Endothelial cell of umbilical vein (primary cell): ENCODE results near the gene KIAA1217. TPM values are rescaled to one million over a fixed set of nuclear protein-coding genes. Genes with fewer than 3 reads are reported as not detected.

Experiments used
- BruUV-seq: library from RNA; stranded (reverse); fragments of 400-500 nt; replicated peaks from 2 replicates; lab custom pipeline; 2021; lab: Mats Ljungman, UMichigan
- CTCF ChIA-PET: fragments of 300-600, 350-600 bp; sonication (Branson Sonifier 250); formaldehyde crosslinking; loops from one replicate; lab custom pipeline; 2021; ENCODE audit warnings: antibody characterized with exemption, inconsistent platforms; lab: Charles Lee
- POLR2A ChIA-PET: fragments of 300-600, 350-600 bp; sonication (Branson Sonifier 250); formaldehyde crosslinking; loops from one replicate; lab custom pipeline; 2021; ENCODE audit warnings: antibody characterized with exemption, inconsistent platforms; lab: Charles Lee
- DNase-seq: peaks from one replicate; pipeline ENCODE4 v3.0.0-alpha.2; 2011; ENCODE audit warnings: low read depth, low spot score
- FAIRE-seq: peaks from 2 replicates; lab custom pipeline; 2011; peaks lifted over from hg19 to GRCh38; lab: Jason Lieb, UNC
- H2AFZ ChIP-seq: 2 replicates; pipeline ENCODE4 v1.6.0; 2012; ENCODE audit warnings: low read depth, low read length, control low read depth, inconsistent platforms
- H3K27ac ChIP-seq: 2 replicates; pipeline ENCODE4 v1.5.1; 2011; ENCODE audit warnings: low read depth, mild to moderate bottlenecking, control low read depth, low read length, moderate library complexity; ENCODE audit not compliant: insufficient read depth
- H3K27me3 ChIP-seq, 2 experiments: 2 replicates each; pipeline versions ENCODE4 v1.6.0 to v1.6.1; 2011; ENCODE audit warnings: low read length in 2 of 2, mixed read lengths in 1 of 2; ENCODE audit not compliant: control insufficient read depth in 2 of 2, insufficient read depth in 2 of 2
- H3K36me3 ChIP-seq, 2 experiments: 2 replicates in 1 of 2; 3 replicates in 1 of 2; pipeline ENCODE4 v1.5.1; 2011; ENCODE audit warnings: low read length in 2 of 2, mild to moderate bottlenecking in 1 of 2, moderate library complexity in 1 of 2; ENCODE audit not compliant: control insufficient read depth in 2 of 2, insufficient read depth in 2 of 2; ENCODE audit errors: extremely low read depth in 1 of 2
- H3K4me1 ChIP-seq: 3 replicates; pipeline ENCODE4 v1.5.1; 2011; ENCODE audit warnings: mild to moderate bottlenecking, low read length; ENCODE audit not compliant: control insufficient read depth, insufficient read depth; ENCODE audit errors: extremely low read depth
- H3K4me2 ChIP-seq: 2 replicates; pipeline ENCODE4 v1.6.1; 2011; ENCODE audit warnings: low read length, control low read depth, mixed read lengths; ENCODE audit not compliant: insufficient read depth
- H3K4me3 ChIP-seq, 3 experiments: fragments of 200-600 bp in 1 of 3; sonication (generic), shearing (Covaris generic) in 1 of 3; replicated peaks in 1 of 3; 2 replicates each; pipeline ENCODE4 v1.5.1; 2011 to 2016; ENCODE audit warnings: control low read depth in 3 of 3, low read length in 3 of 3, mild to moderate bottlenecking in 2 of 3, inconsistent platforms in 1 of 3, low read depth in 1 of 3, moderate library complexity in 1 of 3; ENCODE audit not compliant: insufficient read depth in 1 of 3
- H3K79me2 ChIP-seq: 2 replicates; pipeline ENCODE4 v1.6.0; 2012; ENCODE audit warnings: low read length, inconsistent platforms; ENCODE audit not compliant: control insufficient read depth, insufficient read depth
- H3K9ac ChIP-seq: replicated peaks from 2 replicates; pipeline ENCODE3; 2011; ENCODE audit warnings: low read length, control low read depth; ENCODE audit not compliant: insufficient read depth; ENCODE audit errors: extremely low read depth
- H3K9me1 ChIP-seq: replicated peaks from 3 replicates; pipeline ENCODE4 v1.6.0; 2011; ENCODE audit warnings: mild to moderate bottlenecking, low read length; ENCODE audit not compliant: control insufficient read depth, insufficient read depth; ENCODE audit errors: extremely low read depth
- H3K9me3 ChIP-seq: replicated peaks from 2 replicates; pipeline ENCODE4 v1.5.1; 2012; ENCODE audit warnings: low read length, inconsistent platforms; ENCODE audit not compliant: control insufficient read depth, insufficient read depth
- H4K20me1 ChIP-seq: replicated peaks from 2 replicates; pipeline ENCODE3; 2011; ENCODE audit warnings: mild to moderate bottlenecking, low read length; ENCODE audit not compliant: control insufficient read depth, insufficient read depth; ENCODE audit errors: extremely low read depth
- EZH2 ChIP-seq: IDR thresholded peaks from 2 replicates; pipeline ENCODE4 v1.6.1; 2012; ENCODE audit warnings: borderline replicate concordance, low read depth, mild to moderate bottlenecking, moderate library complexity, low read length, inconsistent platforms; ENCODE audit not compliant: severe bottlenecking
- GATA2 ChIP-seq: IDR thresholded peaks from 2 replicates; pipeline ENCODE4 v1.7.0; 2011; ENCODE audit warnings: low read depth, mild to moderate bottlenecking, moderate library complexity, mixed read lengths, low read length; ENCODE audit not compliant: insufficient read length, insufficient read depth
- JUN ChIP-seq: IDR thresholded peaks from 2 replicates; pipeline ENCODE4 v1.6.1; 2011; ENCODE audit warnings: borderline replicate concordance, low read depth; ENCODE audit not compliant: insufficient read length, insufficient read depth
- MYC ChIP-seq: IDR thresholded peaks from one replicate; pipeline ENCODE4 v1.6.1; 2011; ENCODE audit warnings: mild to moderate bottlenecking, low read depth, low read length
- POLR2A ChIP-seq: IDR thresholded peaks from 2 replicates; pipeline ENCODE4 v1.6.1; 2012; ENCODE audit warnings: low read depth, mild to moderate bottlenecking, control low read depth, low read length
- POLR2AphosphoS5 ChIP-seq: IDR thresholded peaks from 2 replicates; pipeline ENCODE4 v1.6.1; 2012; ENCODE audit warnings: low read depth, mild to moderate bottlenecking, control low read depth, low read length, moderate library complexity; ENCODE audit not compliant: insufficient read depth
- dilution Hi-C: fragments of 300-500 bp; cut with MboI; formaldehyde crosslinking; loops from one replicate; pipeline ENCODE4 v1.15.0; 2019; ENCODE audit warnings: low sequenced_read_pairs; ENCODE audit not compliant: extremely low pct_ligation_motif_present
- intact Hi-C: fragments of 100-400 bp; cut with micrococcal nuclease; formaldehyde crosslinking; loops from one replicate; pipeline ENCODE4 v1.10.0; 2022
- polyA plus RNA-seq, 4 experiments: library from polyadenylated mRNA; depleted of rRNA in 3 of 4; stranded (reverse) in 3 of 4; unstranded in 1 of 4; fragments of >200 nt; gene quantifications; 2 replicates each; pipeline versions ENCODE4 v1.2.1 to v1.2.3, GENCODE V29; 2011 to 2012; ENCODE audit warnings: missing spikeins in 1 of 4
- total RNA-seq: library from RNA; stranded (reverse); gene quantifications from 2 replicates; pipeline ENCODE4 v1.2.3, GENCODE V29; 2021
- TF ChIP-seq, protein P1 (sequence below), 2 donors: IDR thresholded peaks; 1 replicate in 1 of 2; 2 replicates in 1 of 2; pipeline ENCODE4 v1.5.1; 2011; ENCODE audit warnings: low read length in 2 of 2, mild to moderate bottlenecking in 2 of 2, moderate library complexity in 2 of 2, control low read depth in 1 of 2, inconsistent platforms in 1 of 2, low read depth in 1 of 2; ENCODE audit not compliant: insufficient read depth in 1 of 2; ENCODE audit errors: extremely low read depth in 1 of 2
- TF ChIP-seq, protein P2 (sequence below): IDR thresholded peaks from 2 replicates; pipeline ENCODE4 v1.6.1; 2011; ENCODE audit not compliant: insufficient read depth, insufficient read length

KIAA1217 gene
- total and polyA plus RNA-seq, 2 donors (not counting 3 experiments of a cell fraction or from before 2014, with no cell fraction given): 0.83 to 10.3 TPM

DNA sequence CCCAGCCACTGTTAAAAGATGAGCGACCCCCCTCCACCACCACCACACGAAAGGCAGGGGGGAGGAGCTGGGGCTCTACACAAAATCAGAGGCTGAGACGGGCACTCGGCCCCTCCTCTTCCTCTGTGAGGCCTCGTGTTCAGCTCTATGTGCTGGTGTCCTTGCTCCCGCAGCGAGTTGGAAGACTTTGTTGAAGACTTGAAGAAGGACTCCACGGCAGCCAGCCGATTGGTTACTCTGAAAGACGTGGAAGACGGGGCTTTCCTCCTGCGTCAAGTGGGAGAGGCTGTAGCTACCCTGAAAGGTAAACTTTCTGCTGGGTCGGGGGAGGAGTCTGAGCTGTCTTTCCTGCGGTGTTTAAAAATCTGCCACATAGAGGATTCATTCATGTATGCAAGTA is 311.0 kb downstream of the KIAA1217 start:
- Histone ChIP-seq H3K9me3 (no peaks in the 10 kb centered on the region), H3K9me1 (no peaks in the 10 kb centered on the region), H3K27ac (no peak overlapping the region), H2AFZ (no peak overlapping the region), H3K79me2 (no peaks in the 10 kb centered on the region), H3K27me3 (no peaks in the 10 kb centered on the region), H3K4me1 (no peaks in the 10 kb centered on the region), H4K20me1 (no peaks in the 10 kb centered on the region), H3K4me2 (no peak overlapping the region), H3K4me3 (no peak overlapping the region), H3K36me3 (no peaks in the 10 kb centered on the region), H3K9ac (no peak overlapping the region)
- no peak for TF ChIP-seq JUN
- TF ChIP-seq, protein P1, sequence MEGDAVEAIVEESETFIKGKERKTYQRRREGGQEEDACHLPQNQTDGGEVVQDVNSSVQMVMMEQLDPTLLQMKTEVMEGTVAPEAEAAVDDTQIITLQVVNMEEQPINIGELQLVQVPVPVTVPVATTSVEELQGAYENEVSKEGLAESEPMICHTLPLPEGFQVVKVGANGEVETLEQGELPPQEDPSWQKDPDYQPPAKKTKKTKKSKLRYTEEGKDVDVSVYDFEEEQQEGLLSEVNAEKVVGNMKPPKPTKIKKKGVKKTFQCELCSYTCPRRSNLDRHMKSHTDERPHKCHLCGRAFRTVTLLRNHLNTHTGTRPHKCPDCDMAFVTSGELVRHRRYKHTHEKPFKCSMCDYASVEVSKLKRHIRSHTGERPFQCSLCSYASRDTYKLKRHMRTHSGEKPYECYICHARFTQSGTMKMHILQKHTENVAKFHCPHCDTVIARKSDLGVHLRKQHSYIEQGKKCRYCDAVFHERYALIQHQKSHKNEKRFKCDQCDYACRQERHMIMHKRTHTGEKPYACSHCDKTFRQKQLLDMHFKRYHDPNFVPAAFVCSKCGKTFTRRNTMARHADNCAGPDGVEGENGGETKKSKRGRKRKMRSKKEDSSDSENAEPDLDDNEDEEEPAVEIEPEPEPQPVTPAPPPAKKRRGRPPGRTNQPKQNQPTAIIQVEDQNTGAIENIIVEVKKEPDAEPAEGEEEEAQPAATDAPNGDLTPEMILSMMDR (IDR thresholded peaks at IDR 0.05; ENCODE audit: extremely low read depth in 1 of 2, insufficient read depth in 1 of 2, low read depth in 1 of 2, low read length in 2 of 2): no peak
- TF ChIP-seq POLR2AphosphoS5: no peak
- TF ChIP-seq MYC: no peak
- TF ChIP-seq GATA2: no peak
- TF ChIP-seq POLR2A: no peak
- TF ChIP-seq, protein P2, sequence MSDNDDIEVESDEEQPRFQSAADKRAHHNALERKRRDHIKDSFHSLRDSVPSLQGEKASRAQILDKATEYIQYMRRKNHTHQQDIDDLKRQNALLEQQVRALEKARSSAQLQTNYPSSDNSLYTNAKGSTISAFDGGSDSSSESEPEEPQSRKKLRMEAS: no peak
- TF ChIP-seq EZH2: no peak
- POLR2A ChIA-PET: no interaction called here
- dilution Hi-C loops (no loop called here), intact Hi-C loops (loop anchor here (1.0 to 2.0 kb wide), 4 partner anchors 98 to 1205 kb away; no protein-coding TSS in a partner anchor)
- DNase-seq (no peak), FAIRE-seq (no peak)
- no TSS peak for BruUV-seq
- CTCF ChIA-PET: interaction anchor here (0.9 to 3.1 kb wide), 7 partner anchors 9 to 1362 kb away, joined by 3 to 26 read pairs (median 4); no protein-coding TSS in a partner anchor
